CD8-positive, alpha-beta memory T cell (primary cell): ENCODE measurements around the gene ZMYND8. TPM values are rescaled to one million over a fixed set of nuclear protein-coding genes. Genes with fewer than 3 reads are reported as not detected.
"Not testable (repeated sequence)": the region's sequence is repeated elsewhere in the genome, so short reads cannot be mapped to it uniquely, and the experiment has no call there.

Source experiments
- CTCF ChIA-PET: fragments of 350-600 bp; sonication (Branson Sonifier 250); formaldehyde crosslinking; loops from one replicate; lab custom pipeline; 2021; ENCODE audit warnings: antibody characterized with exemption; lab: Charles Lee
- POLR2A ChIA-PET: fragments of 350-600 bp; sonication (Branson Sonifier 250); formaldehyde crosslinking; loops from one replicate; lab custom pipeline; 2021; ENCODE audit warnings: antibody characterized with exemption; lab: Charles Lee
- DNase-seq, 5 donors: peaks; one replicate each; pipeline versions ENCODE4 v3.0.0 to v3.0.0-alpha.2; 2020 to 2022; ENCODE audit warnings: mixed read lengths in 1 of 5
- H3K27ac ChIP-seq: one replicate; pipeline ENCODE4 v1.7.0; 2013; ENCODE audit warnings: low read depth, mild to moderate bottlenecking, low read length, moderate library complexity
- H3K27me3 ChIP-seq: 2 replicates; pipeline ENCODE4 v1.7.0; 2013; ENCODE audit warnings: low read length, mild to moderate bottlenecking; ENCODE audit not compliant: insufficient read depth, poor library complexity, severe bottlenecking
- H3K36me3 ChIP-seq: 2 replicates; pipeline ENCODE4 v1.7.0; 2013; ENCODE audit warnings: mild to moderate bottlenecking, low read length, moderate library complexity; ENCODE audit not compliant: insufficient read depth
- H3K4me1 ChIP-seq: 2 replicates; pipeline ENCODE4 v1.7.0; 2013; ENCODE audit warnings: mild to moderate bottlenecking, low read length, moderate library complexity; ENCODE audit not compliant: insufficient read depth
- H3K4me3 ChIP-seq: 2 replicates; pipeline ENCODE4 v1.7.0; 2013; ENCODE audit warnings: mild to moderate bottlenecking, low read length
- H3K9me3 ChIP-seq: 2 replicates; pipeline ENCODE4 v1.7.0; 2013; ENCODE audit warnings: mild to moderate bottlenecking, low read length
- H3K27ac Mint-ChIP-seq, 8 donors: one replicate each; pipeline ENCODE4 v1.8.0; 2020 to 2021; ENCODE audit warnings: mixed read lengths in 8 of 8, mild to moderate bottlenecking in 6 of 8, inconsistent platforms in 3 of 8, moderate library complexity in 3 of 8
- H3K27me3 Mint-ChIP-seq, 2 donors: one replicate each; pipeline ENCODE4 v1.8.0; 2020 to 2021; ENCODE audit warnings: mixed read lengths in 2 of 2, mild to moderate bottlenecking in 1 of 2, moderate library complexity in 1 of 2
- H3K36me3 Mint-ChIP-seq, 3 donors: one replicate each; pipeline ENCODE4 v1.8.0; 2020 to 2021; ENCODE audit warnings: mixed read lengths in 3 of 3, inconsistent platforms in 1 of 3, mild to moderate bottlenecking in 1 of 3
- H3K4me1 Mint-ChIP-seq, 3 donors: one replicate each; pipeline ENCODE4 v1.8.0; 2020 to 2021; ENCODE audit warnings: mixed read lengths in 3 of 3, inconsistent platforms in 1 of 3, mild to moderate bottlenecking in 1 of 3
- H3K4me3 Mint-ChIP-seq, 7 donors: one replicate each; pipeline ENCODE4 v1.8.0; 2020 to 2021; ENCODE audit warnings: mixed read lengths in 7 of 7, mild to moderate bottlenecking in 6 of 7, moderate library complexity in 4 of 7, inconsistent platforms in 2 of 7
- H3K9me3 Mint-ChIP-seq, 5 donors: one replicate each; pipeline ENCODE4 v1.8.0; 2020 to 2022; ENCODE audit warnings: mixed read lengths in 5 of 5, mild to moderate bottlenecking in 3 of 5, moderate library complexity in 2 of 5, inconsistent platforms in 1 of 5
- polyA plus RNA-seq: library from polyadenylated mRNA; unstranded; fragments of 300-500 nt; fragmentation: Illumina TruSeq; gene quantifications from one replicate; pipeline ENCODE4 v1.2.3, GENCODE V29; 2021
- total RNA-seq, 2 experiments: library from RNA; stranded (reverse); gene quantifications; one replicate each; pipeline ENCODE4 v1.2.3, GENCODE V29; 2021

The ZMYND8 gene
- total and polyA plus RNA-seq, 3 experiments from 2014 or later, result 20.9 to 30.7 (median 25.8) TPM

DNA sequence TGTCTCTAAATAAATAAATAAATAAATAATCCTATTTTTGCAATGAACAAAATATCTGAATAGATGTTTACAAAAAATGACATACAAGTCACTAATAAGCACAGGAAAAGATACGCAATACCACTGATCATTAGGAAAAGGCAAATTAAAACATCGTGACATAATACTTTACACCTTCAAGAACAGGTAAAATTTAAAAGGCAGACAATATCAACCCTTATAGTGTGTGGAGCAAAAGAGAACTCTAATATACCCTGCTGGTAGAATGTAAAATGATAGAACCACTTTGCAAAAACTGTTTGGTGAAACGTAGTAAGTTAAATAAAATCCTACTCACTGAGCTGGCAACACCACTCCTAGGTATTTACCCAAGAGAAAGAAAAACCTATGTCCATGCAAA lies 67.4 kb downstream of the ZMYND8 start:
- Histone ChIP-seq H3K27me3 (no peaks in the 10 kb centered on the region), H3K4me3 (no peak overlapping the region), H3K36me3 (peaks cover 57% of the 10 kb centered on the region), H3K4me1 (no peaks in the 10 kb centered on the region), H3K9me3 (no peaks in the 10 kb centered on the region), H3K27ac (no peak overlapping the region)
- CTCF ChIA-PET, result interaction anchor here (1.8 kb wide), 1 partner anchor 95 kb away, joined by 10 read pairs; no protein-coding TSS in a partner anchor
- no peak overlapping the region for H3K4me3 Mint-ChIP-seq
- peaks cover 0 to 6% (median 4%) of the 10 kb centered on the region in 3 donors for H3K4me1 Mint-ChIP-seq
- H3K9me3 Mint-ChIP-seq, result no peaks in the 10 kb centered on the region
- peaks cover 7 to 83% (median 10%) of the 10 kb centered on the region in 3 donors for H3K36me3 Mint-ChIP-seq
- no peaks in the 10 kb centered on the region for H3K27me3 Mint-ChIP-seq
- no peak overlapping the region for H3K27ac Mint-ChIP-seq
- POLR2A ChIA-PET, result no interaction called here
- no peak for DNase-seq

- H3K4me1 ChIP-seq, H3K27ac ChIP-seq, H3K9me3 ChIP-seq, H3K27ac Mint-ChIP-seq, H3K27me3 ChIP-seq, H3K27me3 Mint-ChIP-seq, H3K4me3 Mint-ChIP-seq, H3K4me3 ChIP-seq, POLR2A ChIA-PET, DNase-seq, H3K4me1 Mint-ChIP-seq, H3K9me3 Mint-ChIP-seq: not testable (repeated sequence)
- H3K36me3 Mint-ChIP-seq, result peaks cover 2 to 84% (median 13%) of the 10 kb centered on the region in 3 donors
- CTCF ChIA-PET, result interaction anchor here (1.8 to 1.9 kb wide), 2 partner anchors 15 to 95 kb away, joined by 6 to 10 read pairs; no protein-coding TSS in a partner anchor
- peaks cover 57% of the 10 kb centered on the region for H3K36me3 ChIP-seq
Measured at GRCh38 chr20:47288530-47288929, 68.0 kb downstream of the ZMYND8 start.

DNA sequence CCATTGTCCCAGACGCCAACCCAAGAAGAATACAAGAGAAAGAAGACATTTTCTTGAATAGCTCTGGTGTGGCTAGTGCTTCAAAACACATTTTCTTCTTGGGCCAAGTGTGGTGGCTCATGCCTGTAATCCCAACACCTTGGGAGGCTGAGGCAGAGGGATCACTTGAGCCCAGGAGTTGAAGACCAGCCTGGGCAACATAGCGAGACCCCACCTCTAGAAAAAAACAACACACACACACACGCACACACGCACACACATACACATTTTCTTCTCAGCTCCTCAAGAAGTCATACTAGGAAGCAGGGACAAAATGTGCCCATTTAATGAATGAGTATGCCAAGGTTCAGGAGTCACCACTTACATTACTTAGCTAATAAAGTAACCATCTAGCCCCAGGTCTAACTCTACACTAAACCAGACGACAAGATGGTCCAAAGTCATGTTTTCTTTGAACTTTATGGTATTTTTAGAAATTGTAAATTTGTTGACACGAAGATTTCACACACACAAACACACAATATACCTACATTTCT lies 68.8 kb downstream of the ZMYND8 start:
- H3K27me3 ChIP-seq, result no peaks in the 10 kb centered on the region
- no peaks in the 10 kb centered on the region for H3K4me1 ChIP-seq
- Mint-ChIP-seq H3K27ac (peak overlapping the region in 2 of 8 donors; percentile 47 to 58), H3K36me3 (peaks cover 0 to 88% (median 17%) of the 10 kb centered on the region in 3 donors), H3K4me1 (no peaks in the 10 kb centered on the region), H3K27me3 (no peaks in the 10 kb centered on the region), H3K4me3 (no peak overlapping the region), H3K9me3 (no peaks in the 10 kb centered on the region)
- H3K36me3 ChIP-seq, result peaks cover 63% of the 10 kb centered on the region
- CTCF ChIA-PET, result interaction anchor here (0.8 to 1.9 kb wide), 3 partner anchors 14 to 96 kb away, joined by 3 to 10 read pairs (median 6); no protein-coding TSS in a partner anchor
- POLR2A ChIA-PET, result no interaction called here
- DNase-seq, result no peak
- H3K27ac ChIP-seq, result no peak overlapping the region
- H3K9me3 ChIP-seq, result no peaks in the 10 kb centered on the region
- H3K4me3 ChIP-seq, result no peak overlapping the region

DNA sequence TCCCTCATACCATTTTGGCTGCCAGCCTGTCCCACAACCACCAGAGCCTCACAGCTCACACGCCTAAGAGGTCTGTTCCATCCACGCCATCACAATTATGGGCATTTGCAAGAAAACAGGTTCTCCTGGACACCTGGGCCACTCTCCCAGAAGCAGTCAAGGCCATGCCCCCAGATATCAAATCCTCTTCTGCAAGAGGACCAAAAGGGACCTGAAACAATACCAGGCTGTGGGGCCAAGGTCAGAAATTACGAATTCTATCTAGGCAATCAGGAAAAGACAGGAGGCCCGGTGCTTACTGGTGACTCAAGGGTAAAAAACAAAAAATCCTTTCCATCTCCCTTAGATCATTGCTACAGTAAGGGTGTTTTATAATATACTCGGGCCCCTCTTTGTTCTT lies 69.8 kb downstream of the ZMYND8 start:
- Histone ChIP-seq H3K27me3 (no peaks in the 10 kb centered on the region), H3K36me3 (peaks cover 66% of the 10 kb centered on the region), H3K4me3 (no peak overlapping the region), H3K4me1 (no peaks in the 10 kb centered on the region), H3K27ac (no peak overlapping the region), H3K9me3 (no peaks in the 10 kb centered on the region)
- H3K27me3 Mint-ChIP-seq, result no peaks in the 10 kb centered on the region
- peaks cover 0 to 88% (median 18%) of the 10 kb centered on the region in 3 donors for H3K36me3 Mint-ChIP-seq
- H3K9me3 Mint-ChIP-seq, result no peaks in the 10 kb centered on the region
- H3K4me3 Mint-ChIP-seq, result no peak overlapping the region
- ChIA-PET CTCF (no interaction called here), POLR2A (no interaction called here)
- H3K4me1 Mint-ChIP-seq, result no peaks in the 10 kb centered on the region
- DNase-seq, result no peak
- peak overlapping the region in 1 of 8 donors; percentile 47 for H3K27ac Mint-ChIP-seq

DNA sequence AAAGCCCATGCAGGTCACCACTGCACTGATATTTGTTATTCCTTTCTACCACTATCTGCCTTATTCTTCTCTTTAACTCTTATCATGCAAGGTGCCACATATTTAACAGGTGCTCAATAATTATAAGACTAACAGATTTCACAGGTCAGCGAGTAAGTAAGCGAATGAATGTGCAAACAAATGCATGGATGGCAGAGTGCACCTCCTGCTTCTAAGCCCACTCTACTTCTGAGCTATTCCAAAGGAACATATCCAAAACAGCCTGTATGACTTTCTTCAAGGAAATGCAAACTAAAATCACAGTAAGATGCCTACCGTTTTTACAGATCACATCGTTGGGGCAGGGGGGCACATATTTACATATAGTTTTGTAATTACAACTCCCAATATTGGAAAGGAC lies 71.3 kb downstream of the ZMYND8 start:
- Mint-ChIP-seq H3K9me3 (peaks cover 0 to under 1% (median 0%) of the 10 kb centered on the region in 5 donors), H3K27me3 (no peaks in the 10 kb centered on the region), H3K27ac (peak overlapping the region in 2 of 8 donors; percentile 4 to 50), H3K36me3 (peaks cover 0 to 91% (median 21%) of the 10 kb centered on the region in 3 donors), H3K4me3 (no peak overlapping the region), H3K4me1 (no peaks in the 10 kb centered on the region)
- Histone ChIP-seq H3K4me3 (no peak overlapping the region), H3K36me3 (peaks cover 70% of the 10 kb centered on the region), H3K27me3 (no peaks in the 10 kb centered on the region), H3K9me3 (no peaks in the 10 kb centered on the region), H3K27ac (no peak overlapping the region), H3K4me1 (no peaks in the 10 kb centered on the region)
- ChIA-PET POLR2A (no interaction called here), CTCF (interaction anchor here (1.1 kb wide), 1 partner anchor 99 kb away, joined by 3 read pairs; no protein-coding TSS in a partner anchor)
- DNase-seq, result no peak

DNA sequence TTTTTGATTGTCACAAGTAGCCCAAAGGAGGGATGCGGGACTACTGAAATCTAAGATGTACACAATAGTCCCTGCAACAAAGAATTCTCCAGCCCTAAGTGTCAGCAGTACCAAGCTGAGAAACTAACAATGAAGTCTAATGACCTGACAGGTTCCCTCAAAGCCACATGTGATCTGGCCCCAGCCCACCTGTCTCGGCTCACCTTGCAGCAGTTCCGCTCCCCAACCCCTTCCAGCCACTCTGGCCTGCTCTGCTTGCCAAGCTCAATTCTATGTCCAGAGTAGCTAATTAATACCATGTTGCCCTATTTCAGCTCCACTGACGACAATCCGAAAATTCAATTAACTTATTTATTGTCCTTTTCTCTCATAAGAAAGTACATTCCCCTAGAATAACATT lies 72.1 kb downstream of the ZMYND8 start:
- Histone ChIP-seq H3K36me3 (peaks cover 65% of the 10 kb centered on the region), H3K9me3 (no peaks in the 10 kb centered on the region), H3K27me3 (no peaks in the 10 kb centered on the region), H3K4me1 (no peaks in the 10 kb centered on the region), H3K27ac (no peak overlapping the region), H3K4me3 (no peak overlapping the region)
- Mint-ChIP-seq H3K4me3 (no peak overlapping the region), H3K27ac (peak overlapping the region in 6 of 8 donors; percentile 4 to 72 (median 50)), H3K9me3 (peaks cover 0 to 1% (median 0%) of the 10 kb centered on the region in 5 donors), H3K36me3 (peaks cover 0 to 90% (median 20%) of the 10 kb centered on the region in 3 donors), H3K4me1 (no peaks in the 10 kb centered on the region), H3K27me3 (no peaks in the 10 kb centered on the region)
- POLR2A ChIA-PET, result no interaction called here
- no peak for DNase-seq
- CTCF ChIA-PET, result interaction anchor here (1.1 kb wide), 1 partner anchor 100 kb away, joined by 3 read pairs; no protein-coding TSS in a partner anchor

DNA sequence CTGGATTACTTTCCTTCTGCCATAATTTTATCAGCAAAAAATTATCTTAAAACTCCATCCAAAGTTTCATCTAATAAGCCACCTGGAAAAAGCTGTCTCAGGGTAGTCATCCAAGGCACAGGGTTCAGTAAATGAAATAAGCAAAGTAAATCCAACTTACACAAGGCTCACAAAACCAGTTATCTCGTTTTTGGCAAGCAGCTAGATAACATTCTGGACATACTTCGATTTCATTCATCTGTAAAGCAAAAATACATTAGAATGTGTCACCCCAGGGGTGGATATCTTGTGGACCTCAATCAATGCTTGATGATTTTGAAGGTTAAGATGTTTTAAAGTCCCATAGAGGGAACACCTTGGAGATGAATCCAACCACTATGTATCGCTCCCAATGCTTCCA lies 73.1 kb downstream of the ZMYND8 start:
- ChIA-PET CTCF (interaction anchor here (2.9 to 5.6 kb wide), 2 partner anchors 11 to 100 kb away, joined by 13 to 46 read pairs; no protein-coding TSS in a partner anchor), POLR2A (no interaction called here)
- Mint-ChIP-seq H3K4me1 (peaks cover 0 to 3% (median 0%) of the 10 kb centered on the region in 3 donors), H3K27me3 (no peaks in the 10 kb centered on the region), H3K4me3 (no peak overlapping the region), H3K27ac (peak overlapping the region in 5 of 8 donors; percentile 56 to 90 (median 73)), H3K36me3 (peaks cover 0 to 89% (median 18%) of the 10 kb centered on the region in 3 donors), H3K9me3 (peaks cover 0 to 1% (median 0%) of the 10 kb centered on the region in 5 donors)
- H3K4me3 ChIP-seq, result no peak overlapping the region
- DNase-seq, result no peak
- H3K27me3 ChIP-seq, result no peaks in the 10 kb centered on the region
- no peaks in the 10 kb centered on the region for H3K9me3 ChIP-seq
- no peak overlapping the region for H3K27ac ChIP-seq
- H3K36me3 ChIP-seq, result peaks cover 69% of the 10 kb centered on the region
- no peaks in the 10 kb centered on the region for H3K4me1 ChIP-seq

DNA sequence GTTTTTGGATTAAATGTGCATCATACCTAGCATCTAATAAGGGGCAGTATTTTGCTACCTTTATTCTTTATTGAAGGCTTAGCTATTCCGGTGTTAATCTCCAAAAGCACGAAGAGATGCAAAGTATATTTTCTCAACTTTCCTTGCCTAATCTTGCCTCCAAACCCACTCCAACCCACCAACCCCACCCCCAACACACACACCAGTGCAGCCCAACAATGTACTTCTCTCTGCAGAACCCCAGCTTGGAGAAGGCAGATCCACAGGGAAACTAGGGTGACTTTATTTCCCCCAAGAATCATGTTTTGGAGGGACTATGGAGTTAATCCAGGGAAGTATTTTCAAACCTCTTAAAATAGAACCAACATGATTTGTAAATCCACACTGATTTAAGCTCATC lies 73.6 kb downstream of the ZMYND8 start:
- Histone ChIP-seq H3K4me3 (no peak overlapping the region), H3K4me1 (no peaks in the 10 kb centered on the region), H3K36me3 (peaks cover 69% of the 10 kb centered on the region), H3K9me3 (no peaks in the 10 kb centered on the region), H3K27me3 (no peaks in the 10 kb centered on the region), H3K27ac (no peak overlapping the region)
- no peak for DNase-seq
- CTCF ChIA-PET, result interaction anchor here (2.9 to 5.6 kb wide), 2 partner anchors 10 to 101 kb away, joined by 13 to 46 read pairs; no protein-coding TSS in a partner anchor
- Mint-ChIP-seq H3K27me3 (no peaks in the 10 kb centered on the region), H3K36me3 (peaks cover 0 to 92% (median 21%) of the 10 kb centered on the region in 3 donors), H3K4me3 (no peak overlapping the region), H3K27ac (peak overlapping the region in 2 of 8 donors; percentile 26 to 27), H3K9me3 (peaks cover 0 to 1% (median 0%) of the 10 kb centered on the region in 5 donors), H3K4me1 (peaks cover 0 to 6% (median 0%) of the 10 kb centered on the region in 3 donors)
- POLR2A ChIA-PET, result no interaction called here
